ENCODE data around the gene ZNF211. TPM values are rescaled to one million over a fixed set of nuclear protein-coding genes. Genes with fewer than 3 reads are reported as not detected.

ZNF211 gene
- total and polyA plus RNA-seq, 12 donors: 5.7 to 26.6 (median 10.4) TPM

DNA sequence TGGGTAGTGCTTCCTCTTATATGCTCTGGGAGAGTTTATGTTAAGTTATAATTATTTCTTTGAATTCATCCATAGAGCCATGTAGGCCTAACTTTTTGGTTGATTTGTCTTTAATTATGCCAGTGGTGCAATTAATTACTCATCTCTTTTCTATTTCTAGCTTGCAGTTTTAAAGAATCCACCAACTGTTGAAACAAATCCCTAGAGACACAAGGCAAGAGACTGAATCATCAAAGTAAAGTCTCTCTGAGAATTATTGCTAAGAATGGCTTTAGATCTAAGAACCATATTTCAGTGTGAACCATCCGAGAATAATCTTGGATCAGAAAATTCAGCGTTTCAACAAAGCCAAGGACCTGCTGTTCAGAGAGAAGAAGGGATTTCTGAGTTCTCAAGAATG, 42.9 kb downstream of the ZNF211 start:
- TF ChIP-seq, protein P1, sequence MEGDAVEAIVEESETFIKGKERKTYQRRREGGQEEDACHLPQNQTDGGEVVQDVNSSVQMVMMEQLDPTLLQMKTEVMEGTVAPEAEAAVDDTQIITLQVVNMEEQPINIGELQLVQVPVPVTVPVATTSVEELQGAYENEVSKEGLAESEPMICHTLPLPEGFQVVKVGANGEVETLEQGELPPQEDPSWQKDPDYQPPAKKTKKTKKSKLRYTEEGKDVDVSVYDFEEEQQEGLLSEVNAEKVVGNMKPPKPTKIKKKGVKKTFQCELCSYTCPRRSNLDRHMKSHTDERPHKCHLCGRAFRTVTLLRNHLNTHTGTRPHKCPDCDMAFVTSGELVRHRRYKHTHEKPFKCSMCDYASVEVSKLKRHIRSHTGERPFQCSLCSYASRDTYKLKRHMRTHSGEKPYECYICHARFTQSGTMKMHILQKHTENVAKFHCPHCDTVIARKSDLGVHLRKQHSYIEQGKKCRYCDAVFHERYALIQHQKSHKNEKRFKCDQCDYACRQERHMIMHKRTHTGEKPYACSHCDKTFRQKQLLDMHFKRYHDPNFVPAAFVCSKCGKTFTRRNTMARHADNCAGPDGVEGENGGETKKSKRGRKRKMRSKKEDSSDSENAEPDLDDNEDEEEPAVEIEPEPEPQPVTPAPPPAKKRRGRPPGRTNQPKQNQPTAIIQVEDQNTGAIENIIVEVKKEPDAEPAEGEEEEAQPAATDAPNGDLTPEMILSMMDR (IDR thresholded peaks at IDR 0.05): no peak
- Histone ChIP-seq H3K4me3 (no peak overlapping the region), H3K27me3 (no peaks in the 10 kb centered on the region), H3K36me3 (no peaks in the 10 kb centered on the region), H3K4me1 (no peaks in the 10 kb centered on the region), H3K27ac (no peak overlapping the region), H3K9me3 (peaks cover 0 to 23% (median 0%) of the 10 kb centered on the region in 11 donors)
- DNase-seq (no peak), ATAC-seq (no peak)
- intact Hi-C loops (cut with DNase I): loop anchor here in 1 of 10 donors (5.0 kb wide), 1 partner anchor 34 kb away; no protein-coding TSS in a partner anchor
- 62 to 70% methylated on average over 2 of the region's 2 CpGs for WGBS, 2 donors

DNA sequence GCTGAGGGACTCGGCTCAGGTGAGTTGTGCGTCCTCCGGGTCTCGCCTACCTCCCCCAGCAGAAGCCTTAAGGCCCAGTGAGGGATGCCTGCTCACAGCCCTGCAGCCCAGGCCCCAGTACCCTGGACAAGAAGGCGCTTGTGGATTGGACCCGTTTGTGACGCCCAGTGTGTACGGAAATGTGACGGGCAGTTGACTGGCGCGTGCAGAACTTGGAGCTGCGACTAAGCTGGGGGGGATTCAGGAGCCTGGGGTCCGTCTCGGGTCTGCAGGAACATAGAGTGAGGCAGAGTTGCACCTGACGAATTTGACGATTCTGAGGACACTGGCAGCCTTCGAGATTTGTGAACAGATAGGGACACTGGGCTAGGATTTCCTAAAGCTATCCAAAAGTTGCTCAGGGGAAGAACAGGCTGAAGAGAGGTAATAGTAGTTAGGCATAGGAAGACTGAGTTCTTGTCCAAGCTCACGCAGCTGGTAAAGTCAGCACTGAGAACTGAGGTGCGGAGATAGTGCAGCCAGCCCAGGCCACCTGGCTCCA, 49.3 kb downstream of the ZNF211 start:
- intact Hi-C loops (cut with DNase I): no loop called here
- 3% methylated on average over 19 of the region's 19 CpGs for WGBS, 2 donors
- TF ChIP-seq, protein P1 (IDR thresholded peaks at IDR 0.05): no peak
- Histone ChIP-seq H3K4me3 (peak overlapping the region; percentile 74 to 96 (median 92)), H3K9me3 (peaks cover 0 to 59% (median 33%) of the 10 kb centered on the region in 11 donors), H3K27me3 (no peaks in the 10 kb centered on the region), H3K4me1 (peaks cover 3 to 22% (median 17%) of the 10 kb centered on the region in 9 donors), H3K27ac (peak overlapping the region in 9 of 10 donors; percentile 56 to 85 (median 76)), H3K36me3 (peaks cover 0 to 43% (median 31%) of the 10 kb centered on the region in 9 donors)
- DNase-seq (no peak), ATAC-seq (no peak)

DNA sequence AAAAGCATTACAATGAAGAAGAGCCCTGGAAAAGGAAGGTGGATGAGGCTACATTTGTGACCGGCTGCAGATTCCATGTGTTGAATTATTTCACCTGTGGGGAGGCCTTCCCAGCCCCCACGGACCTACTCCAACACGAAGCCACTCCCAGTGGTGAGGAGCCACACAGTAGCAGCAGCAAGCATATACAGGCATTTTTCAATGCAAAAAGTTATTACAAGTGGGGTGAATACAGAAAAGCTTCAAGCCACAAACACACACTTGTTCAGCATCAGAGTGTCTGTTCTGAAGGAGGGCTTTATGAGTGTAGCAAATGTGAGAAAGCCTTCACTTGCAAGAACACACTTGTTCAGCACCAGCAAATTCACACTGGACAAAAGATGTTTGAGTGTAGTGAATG, 53.8 kb downstream of the ZNF211 start:
- intact Hi-C loops (cut with DNase I): no loop called here
- DNase-seq (no peak), ATAC-seq (no peak)
- TF ChIP-seq, protein P1 (IDR thresholded peaks at IDR 0.05): no peak
- WGBS, 2 donors: 98 to 99% methylated on average over 3 of the region's 3 CpGs
- H3K4me3 ChIP-seq: no peak overlapping the region
- no peak overlapping the region for H3K27ac ChIP-seq
- peaks cover 0 to 68% (median 38%) of the 10 kb centered on the region in 9 donors for H3K36me3 ChIP-seq
- no peaks in the 10 kb centered on the region for H3K27me3 ChIP-seq
- H3K9me3 ChIP-seq: peaks cover 0 to 91% (median 72%) of the 10 kb centered on the region in 11 donors
- peaks cover 3 to 22% (median 16%) of the 10 kb centered on the region in 9 donors for H3K4me1 ChIP-seq

DNA sequence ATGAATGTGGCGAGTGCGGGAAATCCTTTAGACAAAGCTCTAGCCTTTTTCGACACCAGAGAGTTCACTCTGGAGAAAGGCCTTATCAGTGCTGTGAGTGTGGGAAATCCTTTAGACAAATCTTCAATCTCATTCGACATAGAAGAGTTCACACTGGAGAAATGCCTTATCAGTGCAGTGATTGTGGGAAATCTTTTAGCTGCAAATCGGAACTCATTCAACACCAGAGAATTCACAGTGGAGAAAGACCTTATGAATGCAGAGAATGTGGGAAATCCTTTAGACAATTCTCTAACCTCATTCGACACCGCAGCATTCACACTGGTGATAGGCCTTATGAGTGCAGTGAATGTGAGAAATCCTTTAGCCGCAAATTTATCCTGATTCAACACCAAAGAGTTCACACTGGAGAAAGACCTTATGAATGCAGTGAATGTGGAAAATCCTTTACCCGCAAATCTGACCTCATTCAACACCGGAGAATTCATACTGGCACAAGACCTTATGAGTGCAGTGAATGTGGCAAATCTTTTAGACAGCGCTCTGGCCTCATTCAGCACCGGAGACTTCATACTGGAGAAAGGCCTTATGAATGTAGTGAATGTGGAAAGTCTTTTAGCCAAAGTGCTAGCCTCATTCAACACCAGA, 54.5 kb downstream of the ZNF211 start:
- peaks cover 0 to 68% (median 38%) of the 10 kb centered on the region in 9 donors for H3K36me3 ChIP-seq
- DNase-seq (no peak), ATAC-seq (no peak)
- H3K9me3 ChIP-seq: peaks cover 0 to 99% (median 73%) of the 10 kb centered on the region in 11 donors
- no peaks in the 10 kb centered on the region for H3K27me3 ChIP-seq
- TF ChIP-seq, protein P1 (IDR thresholded peaks at IDR 0.05): no peak
- H3K4me1 ChIP-seq: peaks cover 3 to 20% (median 15%) of the 10 kb centered on the region in 9 donors
- no peak overlapping the region for H3K27ac ChIP-seq
- intact Hi-C loops (cut with DNase I): no loop called here
- no peak overlapping the region for H3K4me3 ChIP-seq
- 97% methylated on average over 12 of the region's 12 CpGs for WGBS, 2 donors

Measured in heart right ventricle (tissue), 16 donors.